Duodenal mucosa (tissue), 2 donors: Measurements from ENCODE around the gene PNPLA7.
"Not testable (repeated sequence)": the region's sequence is repeated elsewhere in the genome, so short reads cannot be mapped to it uniquely, and the experiment has no call there.

Source experiments
- H3K27ac ChIP-seq: one replicate; pipeline ENCODE4 v1.7.0; 2013; ENCODE audit warnings: low read depth, low read length
- H3K27me3 ChIP-seq, 2 donors: one replicate each; pipeline ENCODE4 v1.7.0; 2013; ENCODE audit warnings: low read length in 2 of 2, control low read depth in 1 of 2; ENCODE audit not compliant: insufficient read depth in 2 of 2, control insufficient read depth in 1 of 2
- H3K36me3 ChIP-seq, 2 donors: one replicate each; pipeline ENCODE4 v1.7.0; 2013; ENCODE audit warnings: low read length in 2 of 2, control low read depth in 1 of 2; ENCODE audit not compliant: insufficient read depth in 2 of 2, control insufficient read depth in 1 of 2
- H3K4me1 ChIP-seq, 2 donors: one replicate each; pipeline ENCODE4 v1.7.0; 2013; ENCODE audit warnings: low read length in 2 of 2, control low read depth in 1 of 2; ENCODE audit not compliant: insufficient read depth in 2 of 2, control insufficient read depth in 1 of 2
- H3K4me3 ChIP-seq, 2 donors: one replicate each; pipeline ENCODE4 v1.7.0; 2013; ENCODE audit warnings: low read length in 2 of 2, low read depth in 1 of 2
- H3K9ac ChIP-seq, 2 donors: one replicate each; pipeline ENCODE4 v1.7.0; 2013; ENCODE audit warnings: low read length in 2 of 2, low read depth in 1 of 2
- H3K9me3 ChIP-seq, 2 donors: one replicate each; pipeline ENCODE4 v1.7.0; 2013; ENCODE audit warnings: low read length in 2 of 2, control low read depth in 1 of 2; ENCODE audit not compliant: control insufficient read depth in 1 of 2

PNPLA7 gene

DNA sequence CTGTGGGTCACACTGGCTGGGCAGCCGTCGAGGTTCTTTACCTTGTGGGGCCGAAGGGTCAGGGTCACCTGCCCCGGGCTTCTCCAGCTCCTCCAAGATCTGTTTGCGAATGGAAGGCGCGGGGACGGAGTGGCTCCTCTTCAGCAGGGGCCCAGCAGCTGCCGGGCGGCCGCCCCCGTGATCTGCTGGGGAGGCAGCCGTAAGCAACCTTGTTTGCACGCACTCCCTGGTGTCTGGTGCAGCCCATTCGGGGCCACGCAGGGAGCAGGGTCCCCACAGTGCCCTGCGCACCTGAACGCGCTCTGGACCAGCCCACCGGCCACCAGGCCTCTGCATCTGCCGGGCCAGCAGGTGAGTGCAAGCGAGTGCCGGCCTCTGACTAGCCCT is 34.9 kb downstream of the PNPLA7 start:
- H3K27me3 ChIP-seq, result no peaks in the 10 kb centered on the region
- H3K4me3 ChIP-seq, result no peak overlapping the region
- no peaks in the 10 kb centered on the region for H3K9me3 ChIP-seq
- H3K4me1 ChIP-seq, result peaks cover 6 to 7% of the 10 kb centered on the region in 2 donors
- peaks cover 0 to 4% of the 10 kb centered on the region in 2 donors for H3K36me3 ChIP-seq
- H3K27ac ChIP-seq, result no peak overlapping the region
- no peak overlapping the region for H3K9ac ChIP-seq

DNA sequence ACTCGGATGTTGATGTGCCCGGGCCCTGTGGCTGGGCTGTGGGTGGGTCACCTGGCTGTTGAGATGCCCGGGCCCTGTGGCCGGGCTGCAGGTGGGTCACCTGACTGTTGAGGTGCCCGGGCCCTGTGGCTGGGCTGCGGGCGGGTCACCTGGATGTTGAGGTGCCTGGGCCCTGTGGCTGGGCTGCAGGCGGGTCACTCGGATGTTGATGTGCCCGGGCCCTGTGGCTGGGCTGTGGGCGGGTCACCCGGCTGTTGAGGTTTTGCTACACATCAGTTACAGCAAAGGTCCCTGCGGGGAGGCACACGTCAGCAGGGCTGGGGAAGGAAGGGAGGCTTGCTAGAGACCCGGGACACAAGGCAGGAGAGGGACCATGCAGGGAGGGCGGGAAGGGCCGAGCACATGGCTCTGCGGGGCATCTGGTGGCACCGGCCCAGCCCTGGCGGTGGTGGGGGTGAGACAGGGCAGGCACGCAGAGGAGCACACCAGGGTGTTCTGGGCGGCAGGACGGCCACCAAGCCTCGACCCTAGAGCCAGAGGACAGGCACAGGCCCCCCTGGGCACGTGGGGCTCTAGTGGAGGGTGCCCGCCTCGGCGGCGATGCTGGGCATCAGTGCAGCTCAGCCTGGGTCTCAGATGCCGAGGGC is 35.4 kb downstream of the PNPLA7 start:
- Histone ChIP-seq H3K36me3 (peaks cover 0 to 4% of the 10 kb centered on the region in 2 donors), H3K27me3 (no peaks in the 10 kb centered on the region), H3K4me1 (peaks cover 6 to 7% of the 10 kb centered on the region in 2 donors), H3K4me3 (no peak overlapping the region), H3K27ac (no peak overlapping the region), H3K9me3 (no peaks in the 10 kb centered on the region), H3K9ac (no peak overlapping the region)

DNA sequence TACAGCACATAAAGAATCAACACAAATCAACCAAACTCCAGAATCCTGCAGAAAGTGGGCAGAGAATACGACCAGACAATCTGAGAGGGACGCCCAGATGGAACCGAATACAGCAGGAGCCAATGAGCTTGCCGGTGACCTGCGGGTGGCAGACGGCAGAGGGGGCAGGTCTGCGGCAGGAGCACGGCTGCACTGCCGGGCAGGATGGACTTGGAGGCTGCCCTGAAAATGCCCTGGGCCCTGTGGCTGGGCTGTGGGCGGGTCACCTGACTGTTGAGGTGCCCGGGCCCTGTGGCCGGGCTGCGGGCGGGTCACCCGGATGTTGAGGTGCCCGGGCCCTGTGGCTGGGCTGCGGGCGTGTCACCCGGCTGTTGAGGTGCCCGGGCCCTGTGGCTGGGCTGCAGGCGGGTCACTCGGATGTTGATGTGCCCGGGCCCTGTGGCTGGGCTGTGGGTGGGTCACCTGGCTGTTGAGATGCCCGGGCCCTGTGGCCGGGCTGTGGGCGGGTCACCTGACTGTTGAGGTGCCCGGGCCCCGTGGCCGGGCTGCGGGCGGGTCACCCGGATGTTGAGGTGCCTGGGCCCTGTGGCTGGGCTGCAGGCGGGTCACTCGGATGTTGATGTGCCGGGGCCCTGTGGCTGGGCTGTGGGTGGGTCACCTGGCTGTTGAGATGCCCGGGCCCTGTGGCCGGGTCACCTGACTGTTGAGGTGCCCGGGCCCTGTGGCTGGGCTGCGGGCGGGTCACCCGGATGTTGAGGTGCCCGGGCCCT is 36.2 kb downstream of the PNPLA7 start:
- H3K4me1 ChIP-seq, H3K27me3 ChIP-seq, H3K9me3 ChIP-seq, H3K9ac ChIP-seq, H3K4me3 ChIP-seq, H3K27ac ChIP-seq, H3K36me3 ChIP-seq: not testable (repeated sequence)

DNA sequence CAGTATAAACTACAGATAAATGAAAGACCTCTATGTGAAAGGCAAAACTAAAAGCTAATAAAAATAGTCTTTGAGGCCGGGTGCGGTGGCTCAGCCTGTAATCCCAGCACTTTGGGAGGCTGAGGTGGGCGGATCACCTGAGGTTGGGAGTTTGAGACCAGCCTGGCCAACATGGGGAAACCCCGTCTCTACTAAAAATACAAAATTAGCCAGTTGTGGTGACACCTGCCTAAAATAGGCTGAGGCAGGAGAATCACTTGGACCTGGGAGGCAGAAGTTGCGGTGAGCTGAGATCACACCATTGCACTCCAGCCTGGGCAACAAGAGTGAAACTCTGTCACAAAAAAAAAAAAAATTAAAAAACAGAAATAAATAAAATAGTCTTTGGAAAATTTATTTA is 37.1 kb downstream of the PNPLA7 start:
- H3K4me1 ChIP-seq, H3K9ac ChIP-seq, H3K4me3 ChIP-seq, H3K27ac ChIP-seq, H3K36me3 ChIP-seq, H3K9me3 ChIP-seq, H3K27me3 ChIP-seq: not testable (repeated sequence)

DNA sequence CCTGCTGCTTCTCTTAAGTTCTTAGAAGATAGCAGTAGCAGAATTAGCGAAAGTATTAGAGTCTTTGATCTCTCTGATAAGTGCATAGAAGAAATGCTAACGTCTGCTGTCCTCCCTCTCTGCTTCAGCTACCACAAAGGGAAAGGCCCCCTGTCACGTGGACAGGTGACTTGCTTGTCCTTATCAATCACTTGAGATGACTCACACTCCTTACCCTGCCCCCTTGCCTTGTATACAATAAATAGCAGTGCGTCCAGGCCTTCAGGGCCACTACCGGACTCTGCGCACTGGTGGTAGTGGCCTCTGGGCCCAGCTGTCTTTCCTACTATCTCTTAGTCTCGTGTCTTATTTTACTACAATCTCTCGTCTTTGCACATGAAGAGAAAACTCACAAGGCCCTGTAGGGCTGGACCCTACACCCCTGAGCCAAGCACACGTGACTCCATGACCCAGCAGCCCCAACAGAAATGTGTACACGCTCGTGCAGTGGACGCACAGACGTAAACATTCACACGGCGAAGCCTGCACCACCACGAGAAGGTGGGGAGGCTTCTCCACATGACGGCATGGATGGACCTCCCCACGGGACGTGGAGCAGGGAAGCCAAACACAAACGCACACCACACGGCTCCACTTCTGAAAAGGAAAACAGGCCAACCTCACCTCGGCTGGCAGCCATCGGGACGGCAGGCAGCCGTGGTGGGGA is 38.3 kb downstream of the PNPLA7 start:
- H3K9me3 ChIP-seq, result no peaks in the 10 kb centered on the region

DNA sequence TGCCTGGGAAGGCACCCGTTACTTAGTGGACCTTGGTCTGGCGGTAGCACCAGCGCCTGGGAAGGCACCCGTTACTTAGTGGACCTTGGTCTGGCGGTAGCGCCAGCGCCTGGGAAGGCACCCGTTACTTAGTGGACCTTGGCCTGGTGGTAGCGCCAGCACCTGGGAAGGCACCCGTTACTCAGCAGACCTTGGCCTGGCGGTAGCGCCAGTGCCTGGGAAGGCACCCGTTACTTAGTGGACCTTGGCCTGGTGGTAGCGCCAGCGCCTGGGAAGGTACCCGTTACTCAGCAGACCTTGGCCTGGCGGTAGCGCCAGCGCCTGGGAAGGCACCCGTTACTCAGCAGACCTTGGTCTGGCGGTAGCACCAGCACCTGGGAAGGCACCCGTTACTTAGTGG is 39.1 kb downstream of the PNPLA7 start:
- H3K36me3 ChIP-seq, H3K27ac ChIP-seq, H3K4me1 ChIP-seq, H3K9ac ChIP-seq, H3K4me3 ChIP-seq, H3K27me3 ChIP-seq, H3K9me3 ChIP-seq: not testable (repeated sequence)

More for the DNA sequence above, 38.3 kb downstream of the PNPLA7 start:
- Histone ChIP-seq H3K27me3 (no peaks in the 10 kb centered on the region), H3K27ac (no peak overlapping the region), H3K9ac (no peak overlapping the region), H3K36me3 (no peaks in the 10 kb centered on the region), H3K4me3 (no peak overlapping the region), H3K4me1 (peaks cover 6 to 7% of the 10 kb centered on the region in 2 donors)

DNA sequence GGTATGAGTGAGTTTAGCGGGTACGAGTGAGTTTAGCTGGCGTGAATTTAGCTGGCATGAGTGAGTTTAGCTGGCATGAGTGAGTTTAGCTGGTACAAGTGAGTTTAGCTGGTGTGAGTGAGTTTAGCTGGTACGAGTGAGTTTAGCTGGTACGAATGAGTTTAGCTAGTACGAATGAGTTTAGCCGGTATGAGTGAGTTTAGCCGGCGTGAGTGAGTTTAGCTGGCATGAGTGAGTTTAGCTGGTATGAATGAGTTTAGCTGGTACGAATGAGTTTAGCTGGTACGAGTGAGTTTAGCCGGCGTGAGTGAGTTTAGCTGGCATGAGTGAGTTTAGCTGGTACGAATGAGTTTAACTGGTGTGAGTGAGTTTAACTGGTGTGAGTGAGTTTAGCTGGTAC is 41.0 kb downstream of the PNPLA7 start:
- no peak overlapping the region for H3K9ac ChIP-seq
- no peak overlapping the region for H3K4me3 ChIP-seq
- H3K4me1 ChIP-seq, result peaks cover 6 to 7% of the 10 kb centered on the region in 2 donors
- no peaks in the 10 kb centered on the region for H3K9me3 ChIP-seq
- H3K27ac ChIP-seq, result no peak overlapping the region
- H3K27me3 ChIP-seq, result no peaks in the 10 kb centered on the region
- no peaks in the 10 kb centered on the region for H3K36me3 ChIP-seq

DNA sequence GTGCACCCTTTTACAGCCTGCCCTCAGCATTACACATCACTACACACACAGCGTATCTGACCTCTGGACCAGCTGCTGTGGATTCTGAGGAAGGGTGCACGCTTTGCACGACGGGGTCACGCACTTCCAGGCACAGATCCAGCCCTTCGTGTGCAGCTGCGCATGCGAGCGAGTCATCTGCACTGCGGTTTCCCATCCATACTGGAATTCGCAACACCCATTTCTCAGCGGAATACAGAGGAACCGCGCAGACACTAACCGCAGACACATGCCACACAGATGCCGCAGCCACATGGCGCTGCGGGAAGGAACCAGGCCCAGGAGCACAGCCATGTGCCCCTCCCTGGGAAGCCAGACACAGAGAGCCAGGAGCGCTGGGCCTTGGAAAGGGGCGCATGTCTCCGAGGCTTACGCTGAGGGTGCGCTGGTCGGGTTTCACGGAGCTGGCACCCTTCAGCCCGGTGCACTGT is 43.5 kb downstream of the PNPLA7 start:
- H3K27me3 ChIP-seq, result no peaks in the 10 kb centered on the region
- no peaks in the 10 kb centered on the region for H3K36me3 ChIP-seq

DNA sequence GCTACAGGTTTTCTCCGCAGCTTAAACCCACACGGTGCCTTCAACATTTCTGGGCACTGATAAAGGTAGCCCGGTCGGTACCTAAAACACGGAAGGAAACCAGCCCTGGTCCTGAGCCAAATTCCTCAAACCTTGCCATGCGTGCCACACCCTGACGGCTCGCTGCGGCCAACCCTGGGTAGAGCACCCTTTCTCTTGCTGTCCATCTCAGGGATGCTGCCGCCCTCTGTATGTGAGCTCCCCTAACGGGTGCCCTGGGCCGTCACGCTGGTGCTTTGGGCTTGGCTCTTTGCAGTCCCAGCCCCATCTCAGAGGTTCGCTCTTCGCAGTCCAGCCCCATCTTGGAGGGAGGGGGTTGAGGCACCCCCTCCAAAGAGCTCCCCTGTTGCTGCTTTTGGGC is 43.9 kb downstream of the PNPLA7 start:
- Histone ChIP-seq H3K4me3 (no peak overlapping the region), H3K27ac (no peak overlapping the region), H3K9me3 (no peaks in the 10 kb centered on the region), H3K4me1 (peaks cover 0 to under 1% of the 10 kb centered on the region in 2 donors), H3K36me3 (no peaks in the 10 kb centered on the region), H3K9ac (no peak overlapping the region), H3K27me3 (no peaks in the 10 kb centered on the region)

More for the DNA sequence above, 43.5 kb downstream of the PNPLA7 start:
- no peak overlapping the region for H3K4me3 ChIP-seq
- no peak overlapping the region for H3K27ac ChIP-seq
- H3K4me1 ChIP-seq, result peaks cover under 1 to 5% of the 10 kb centered on the region in 2 donors
- H3K9me3 ChIP-seq, result no peaks in the 10 kb centered on the region
- H3K9ac ChIP-seq, result no peak overlapping the region
